Muscle of arm (tissue), 12 donors: ENCODE data around the gene TNIK. TPM values are rescaled to one million over a fixed set of nuclear protein-coding genes. Genes with fewer than 3 reads are reported as not detected.
"Not testable (repeated sequence)": the region's sequence is repeated elsewhere in the genome, so short reads cannot be mapped to it uniquely, and the experiment has no call there.

Experiments
- DNase-seq: peaks from one replicate; pipeline ENCODE4 v3.0.0-alpha.2; 2013
- polyA plus RNA-seq, 12 donors: library from polyadenylated mRNA; unstranded; fragments of 120-200 nt; gene quantifications; one replicate each; pipeline ENCODE4 v1.2.1, GENCODE V29; 2013; ENCODE audit not compliant: insufficient read length in 12 of 12

Gene TNIK
- polyA plus RNA-seq, 12 donors, result 24.3 to 57.4 (median 42.7) TPM; not detected in 1

DNA sequence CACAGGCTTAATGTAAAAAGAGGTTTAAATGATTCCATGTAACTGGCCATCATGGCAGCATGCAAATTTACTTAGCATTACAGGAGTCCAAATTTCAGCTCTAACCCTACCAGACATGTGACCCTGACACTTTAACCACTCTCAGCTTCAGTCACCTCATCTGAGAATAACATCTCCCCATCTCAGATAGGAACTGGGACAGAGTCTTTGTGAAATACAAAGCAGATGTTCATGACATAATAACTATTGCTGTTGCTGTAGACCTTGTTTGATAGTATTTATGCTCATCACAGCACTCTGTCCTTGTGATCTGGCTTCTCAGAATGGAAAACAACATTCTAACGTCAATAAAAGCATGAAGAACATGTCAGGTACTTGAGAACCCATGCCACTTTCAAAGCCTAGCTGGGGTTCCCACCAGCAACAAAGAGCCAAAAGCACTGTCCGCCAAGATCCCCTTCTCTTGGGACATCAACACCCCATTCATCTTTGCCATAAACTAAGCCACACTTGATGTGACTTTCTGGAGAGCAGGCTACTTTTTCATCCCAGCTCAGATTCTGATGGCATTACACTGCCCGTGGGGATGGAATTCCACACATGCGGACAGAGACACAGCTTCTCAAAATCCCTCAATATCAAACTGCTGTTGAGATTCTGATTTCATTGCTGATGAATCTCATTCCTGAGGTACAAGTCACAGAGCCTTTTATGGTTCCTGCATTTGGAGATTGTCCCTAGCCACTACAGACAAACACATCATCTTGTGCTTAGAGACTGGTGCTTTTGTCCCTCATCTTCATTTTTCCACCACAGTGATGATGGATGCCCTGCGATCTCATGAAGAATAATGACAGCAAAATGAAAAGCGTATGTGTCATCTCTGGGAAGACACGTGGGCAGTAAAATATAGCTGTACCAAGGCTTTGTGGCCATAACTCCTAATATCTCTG, 202.7 kb downstream of the TNIK start:
- DNase-seq, result no peak

DNA sequence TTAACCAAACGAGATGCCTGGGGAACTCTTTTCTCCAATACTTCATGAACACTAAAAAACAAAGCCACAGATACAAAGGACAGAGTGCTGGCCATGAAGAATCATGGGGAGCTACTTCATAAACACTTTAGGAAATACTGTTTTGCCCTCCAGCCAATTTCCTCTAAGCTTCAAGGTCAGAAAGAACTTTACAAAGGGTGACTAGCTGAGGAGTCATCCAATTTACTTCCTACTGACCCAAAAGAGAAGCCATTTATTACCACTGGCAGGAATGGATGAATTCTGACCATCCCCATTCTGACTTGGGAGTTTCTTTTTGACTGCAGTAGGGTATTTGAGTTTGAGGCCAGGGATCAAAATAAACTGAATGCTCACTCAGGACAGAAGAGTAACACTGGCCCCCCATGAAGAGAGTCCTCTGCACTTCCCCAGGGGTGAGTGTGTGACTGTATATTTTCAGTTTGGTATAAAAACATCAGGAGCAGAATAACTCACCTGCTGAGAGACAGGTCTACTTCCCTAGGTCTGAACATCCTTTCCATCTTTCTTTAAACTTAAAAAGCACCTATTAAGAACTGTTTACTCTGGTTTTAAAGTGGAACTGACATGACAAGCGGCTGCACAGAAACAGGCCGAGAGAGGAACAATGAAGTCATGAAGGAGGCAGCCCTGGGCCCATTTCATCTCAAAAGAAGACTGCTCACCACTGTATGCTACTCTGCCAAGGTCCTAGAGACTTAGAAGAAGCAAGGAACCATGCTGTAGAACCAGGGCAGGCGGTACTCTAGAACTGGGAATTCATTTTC, 203.6 kb downstream of the TNIK start:
- no peak for DNase-seq

DNA sequence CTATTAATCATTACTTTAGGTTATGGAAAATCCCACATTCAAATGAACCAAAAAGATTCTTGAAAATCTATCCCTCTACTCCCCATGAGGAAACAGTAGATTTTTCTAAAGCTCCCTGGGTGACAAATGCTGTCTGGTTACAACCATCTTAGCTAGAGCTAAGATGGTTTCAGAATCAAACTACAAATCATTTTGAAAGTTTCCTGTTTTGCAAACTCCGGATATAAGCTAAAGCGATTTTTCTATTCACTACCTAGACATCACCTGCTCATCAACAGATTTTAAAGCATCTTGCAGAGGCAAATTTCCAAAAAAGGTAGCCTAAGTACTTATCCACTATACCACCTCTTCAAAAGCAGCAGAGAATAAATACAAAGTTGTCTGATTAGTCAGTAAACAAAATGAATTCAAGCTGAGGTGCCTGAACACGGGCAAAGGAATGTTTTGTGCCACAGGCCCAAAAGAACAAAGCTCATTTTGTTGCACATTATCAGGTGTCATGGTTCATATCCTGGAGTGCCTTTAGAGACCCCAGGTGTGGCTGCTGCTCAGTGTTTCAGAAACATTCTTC, 204.9 kb downstream of the TNIK start:
- DNase-seq, result no peak

DNA sequence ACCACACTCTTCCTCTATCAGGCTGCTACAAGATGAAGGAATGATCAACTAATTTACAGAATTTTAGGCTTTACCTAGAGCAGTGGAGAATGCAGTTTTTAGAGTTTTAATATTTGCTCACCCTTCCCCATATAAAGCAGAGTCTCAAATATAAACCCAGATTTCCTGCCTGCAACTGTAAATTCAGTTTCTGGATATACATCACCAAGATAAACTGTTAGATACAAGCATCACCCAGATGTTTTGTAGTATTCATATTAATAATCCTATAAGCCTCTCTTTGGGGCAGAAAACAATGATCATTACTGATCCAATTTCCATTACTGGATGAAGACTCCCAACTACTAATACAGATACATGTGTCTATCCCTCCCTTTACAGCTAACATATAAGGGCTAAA, 205.9 kb downstream of the TNIK start:
- DNase-seq, result no peak

DNA sequence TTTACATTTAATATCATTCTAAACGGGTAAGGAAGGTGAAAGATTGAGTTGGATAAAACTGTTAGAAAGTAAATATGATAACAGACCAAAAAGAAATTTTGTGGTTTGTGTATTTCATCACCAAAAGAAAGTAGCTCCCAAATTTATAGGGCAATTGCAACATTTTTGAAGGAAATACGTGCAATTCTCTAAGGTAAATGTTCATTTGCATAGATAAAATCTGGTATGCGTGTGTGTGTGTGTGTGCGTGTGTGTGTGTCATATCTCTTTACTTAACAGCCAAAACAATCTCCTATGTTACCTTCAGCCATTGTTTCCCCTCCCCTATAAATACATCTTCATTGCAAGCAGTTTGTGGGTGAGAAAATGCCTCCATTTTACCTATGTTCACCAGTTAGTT, 208.4 kb downstream of the TNIK start:
- DNase-seq, result no peak

DNA sequence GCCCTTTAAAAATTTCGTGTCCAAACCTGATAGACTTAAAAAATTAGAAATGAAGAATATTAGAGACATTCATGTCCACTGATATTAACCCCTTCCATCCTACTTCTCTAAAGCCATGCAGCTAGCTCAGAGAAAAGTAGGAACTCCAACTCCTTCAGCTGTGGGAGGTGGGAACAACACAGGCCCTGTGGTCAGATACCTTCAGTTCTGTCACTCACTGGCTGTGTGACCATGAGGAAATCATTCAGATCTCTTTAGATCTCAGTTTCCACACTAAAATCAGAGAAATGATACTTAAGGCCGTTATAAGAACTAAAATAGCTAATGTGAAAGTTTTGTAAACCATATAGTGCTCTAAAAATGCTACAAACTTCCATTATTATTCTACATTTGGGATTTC, 209.8 kb downstream of the TNIK start:
- DNase-seq, result no peak

DNA sequence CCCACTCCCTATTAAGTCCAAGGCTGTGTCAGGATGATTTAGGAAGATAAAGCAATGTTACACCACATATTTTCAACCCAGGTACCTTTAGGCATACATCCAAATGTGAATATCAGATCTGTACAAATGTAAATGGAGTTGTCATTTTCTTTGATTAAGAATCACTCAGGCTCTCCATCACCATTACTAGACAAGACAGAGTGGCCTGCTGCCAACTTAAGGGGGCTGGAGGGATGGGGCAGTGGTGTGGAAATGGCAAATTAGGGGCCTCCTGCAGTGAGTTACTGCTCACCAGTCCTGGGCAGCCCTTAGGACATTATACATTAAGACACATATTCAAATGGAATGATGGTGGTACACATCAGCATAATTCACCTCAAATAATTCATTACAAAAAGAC, 211.0 kb downstream of the TNIK start:
- no peak for DNase-seq

DNA sequence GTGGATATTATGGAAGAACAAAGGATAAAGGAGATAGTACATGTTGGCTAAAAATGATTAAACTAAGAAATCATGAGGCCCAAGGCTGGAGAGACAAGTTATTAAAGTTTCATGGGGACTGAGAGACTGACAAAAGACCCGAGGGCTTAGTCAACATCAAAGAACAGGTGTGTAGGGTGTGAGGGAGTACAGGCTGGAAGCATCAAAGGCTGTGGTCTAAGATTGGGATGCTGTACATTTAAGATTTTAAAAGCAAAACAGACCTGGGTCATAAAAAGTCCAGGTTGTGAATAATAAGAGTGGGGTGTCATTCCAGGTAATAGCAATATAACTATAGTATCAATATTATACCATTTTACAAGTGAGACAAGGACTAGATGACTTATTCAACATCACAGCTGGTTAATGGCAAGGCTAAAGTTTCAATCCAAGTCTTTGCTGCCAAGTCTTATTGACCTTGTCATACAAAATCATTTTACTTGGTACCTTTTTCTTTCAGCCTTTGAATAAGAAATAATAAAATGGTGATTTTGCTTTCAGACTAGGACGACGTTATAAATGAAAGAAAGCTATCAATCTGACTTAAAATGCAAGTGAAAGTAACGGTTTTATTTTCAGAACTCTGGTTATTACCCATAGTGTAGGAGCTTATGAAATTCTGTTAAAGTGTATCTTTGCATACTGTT, 211.6 kb downstream of the TNIK start:
- no peak for DNase-seq

DNA sequence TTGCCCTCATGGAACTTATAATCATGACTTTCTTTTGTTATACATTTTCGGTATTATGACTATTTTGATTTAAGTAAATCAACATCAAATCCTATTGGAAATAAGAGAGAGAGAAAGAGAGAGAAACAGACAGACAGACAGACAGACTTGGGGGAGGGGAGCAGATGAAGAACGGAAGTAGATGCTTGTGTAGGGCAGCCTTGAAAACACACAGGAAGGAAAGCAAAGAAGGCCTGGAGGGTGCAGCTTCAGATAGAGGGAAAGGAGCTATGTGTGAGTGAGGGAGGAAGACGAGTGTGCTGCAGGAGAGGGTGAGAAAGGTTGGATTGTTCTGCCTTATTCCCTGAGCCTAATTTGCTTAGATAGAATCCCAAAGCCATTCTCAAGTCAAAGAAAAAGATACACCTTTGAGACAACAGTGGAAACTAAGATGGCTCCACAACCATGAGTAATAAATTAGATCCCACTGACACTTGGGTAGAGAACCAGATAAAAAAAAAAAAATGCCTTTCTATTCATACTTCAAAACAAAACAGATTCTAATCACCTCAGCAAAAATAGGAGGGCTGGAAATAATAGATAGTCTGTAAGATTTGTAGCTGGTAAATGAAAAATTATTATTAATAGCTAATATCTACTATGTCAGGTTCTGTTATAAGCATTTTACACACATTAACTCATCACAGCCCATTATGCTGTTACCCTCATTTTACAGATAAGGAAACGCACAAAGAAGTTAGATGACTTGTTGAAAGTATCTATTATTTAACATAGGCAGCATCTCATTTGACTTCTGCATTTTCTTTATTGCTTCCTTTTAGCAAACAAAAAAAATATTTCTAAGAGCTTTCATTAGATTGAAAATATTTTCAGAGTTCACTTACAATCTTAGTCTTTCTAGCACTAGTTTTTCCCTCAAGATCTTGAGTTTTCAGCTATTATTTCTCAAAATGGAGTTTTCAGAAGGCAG, 214.1 kb downstream of the TNIK start:
- no peak for DNase-seq

DNA sequence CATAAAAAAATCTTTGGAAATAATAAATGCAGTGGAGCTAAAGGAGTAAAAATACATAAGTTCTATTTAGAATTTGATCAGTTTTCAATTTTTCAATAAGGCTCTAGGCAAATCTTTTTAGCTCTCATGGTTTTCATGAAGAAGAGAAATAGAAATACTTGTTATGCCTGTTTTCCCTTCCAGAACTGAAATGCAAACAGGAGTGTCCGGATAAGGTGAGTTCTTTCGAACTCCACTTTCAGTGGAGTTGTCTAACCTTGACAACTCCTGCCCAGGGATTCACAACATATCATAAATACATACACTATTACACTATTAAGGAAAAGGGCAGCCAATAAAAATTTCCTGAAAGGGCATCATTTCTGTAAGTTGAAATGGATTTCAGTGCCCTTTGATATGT, 217.3 kb downstream of the TNIK start:
- DNase-seq, result no peak

DNA sequence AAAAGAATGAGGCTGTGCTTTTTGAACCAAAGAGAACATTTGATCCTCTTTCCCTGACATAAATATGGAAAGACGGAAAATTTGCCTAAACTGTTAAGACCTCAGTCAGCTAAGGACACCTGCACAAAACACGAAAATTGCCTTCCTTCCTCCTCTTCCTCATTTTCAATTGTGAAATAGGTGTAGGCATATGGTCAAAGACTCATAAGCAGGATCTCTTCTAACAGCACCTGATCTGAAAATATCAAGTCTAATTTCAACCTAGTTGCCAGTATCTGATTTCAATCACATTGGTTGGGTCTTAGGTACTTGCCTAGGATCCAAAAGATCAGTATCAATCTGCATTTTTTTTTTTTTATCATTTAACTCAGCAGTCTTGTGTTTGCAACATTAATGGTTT, 218.0 kb downstream of the TNIK start:
- no peak for DNase-seq

DNA sequence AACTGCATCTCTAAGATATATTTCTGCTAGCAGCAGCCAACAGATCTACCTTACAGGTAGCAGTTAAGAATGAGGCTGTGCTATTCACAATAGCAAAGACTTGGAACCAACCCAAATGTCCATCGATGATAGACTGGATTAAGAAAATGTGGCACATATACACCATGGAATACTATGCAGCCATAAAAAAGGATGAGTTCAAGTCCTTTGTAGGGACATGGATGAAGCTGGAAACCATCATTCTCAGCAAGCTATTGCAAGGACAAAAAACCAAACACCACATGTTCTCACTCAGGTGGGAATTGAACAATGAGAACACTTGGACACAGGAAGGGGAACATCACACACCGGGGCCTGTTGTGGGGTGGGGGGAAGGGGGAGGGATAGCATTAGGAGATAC, 218.6 kb downstream of the TNIK start:
- DNase-seq, result not testable (repeated sequence)

DNA sequence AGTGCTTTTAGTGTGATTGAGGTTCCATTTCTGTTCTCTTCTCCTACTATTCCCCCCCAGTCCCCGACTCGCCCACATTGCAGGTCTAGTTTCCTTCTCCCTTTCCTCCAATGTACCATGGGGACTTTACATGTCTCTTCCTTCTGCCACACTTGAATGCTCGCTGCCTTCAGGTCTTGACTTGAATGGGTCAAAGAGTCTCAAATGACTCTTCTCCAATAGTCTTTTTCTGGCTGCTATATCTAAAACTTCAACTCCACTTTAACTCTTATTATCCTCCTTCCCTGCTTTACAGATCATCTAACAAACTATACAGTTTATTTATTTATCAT, 219.7 kb downstream of the TNIK start:
- DNase-seq, result no peak

DNA sequence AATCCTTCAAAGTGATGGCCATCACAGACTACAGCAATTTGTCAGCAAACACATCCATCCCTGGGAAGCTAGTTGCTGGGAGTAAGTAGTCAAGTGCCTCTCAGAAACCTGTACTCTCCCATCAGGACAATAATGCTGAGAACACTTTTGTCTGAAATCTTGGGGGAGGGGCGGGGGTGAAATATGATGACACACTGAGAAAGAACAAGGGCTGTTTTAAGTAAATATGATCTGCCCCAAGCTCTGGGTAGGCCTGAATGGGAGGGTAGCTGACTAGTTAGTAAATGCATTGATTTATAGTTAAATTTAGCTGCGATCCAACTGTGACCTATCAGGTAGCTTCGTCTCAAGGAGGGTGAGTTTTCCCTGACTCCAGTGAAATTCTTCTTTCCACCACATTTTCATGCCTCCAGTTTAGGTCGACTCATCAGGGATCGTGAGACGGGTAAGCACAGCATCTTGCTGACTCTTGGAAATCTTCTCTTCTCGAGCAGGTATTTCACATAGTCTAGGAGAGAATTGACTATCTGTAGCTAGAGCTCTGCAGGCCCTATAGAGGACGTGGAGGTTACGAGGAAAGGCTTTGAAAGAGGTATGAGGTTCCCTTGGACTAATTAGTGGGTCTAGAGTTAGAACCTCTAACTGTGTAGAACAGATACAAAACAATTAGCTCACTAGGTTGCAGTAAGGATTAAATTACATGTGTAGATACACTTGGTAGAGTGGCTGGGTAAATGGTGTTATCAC, 220.3 kb downstream of the TNIK start:
- no peak for DNase-seq

DNA sequence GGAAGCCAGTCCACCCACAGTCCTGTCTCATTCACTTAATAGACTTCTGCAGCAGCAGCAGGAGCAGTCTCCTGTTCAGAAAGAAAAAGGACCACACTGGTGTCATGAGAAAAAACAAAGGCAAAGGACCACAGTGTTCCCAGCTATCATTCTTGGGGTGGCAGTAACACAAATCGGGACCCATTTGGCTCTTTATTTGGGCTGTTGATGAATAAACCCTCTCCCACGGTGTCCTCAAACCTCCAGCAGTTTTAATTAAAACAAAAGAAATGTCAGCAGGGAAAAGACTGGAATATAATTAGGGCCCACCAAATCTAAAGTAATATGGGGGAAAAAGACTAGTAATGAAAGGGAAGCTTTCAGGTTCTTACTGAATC, 223.2 kb downstream of the TNIK start:
- no peak for DNase-seq

DNA sequence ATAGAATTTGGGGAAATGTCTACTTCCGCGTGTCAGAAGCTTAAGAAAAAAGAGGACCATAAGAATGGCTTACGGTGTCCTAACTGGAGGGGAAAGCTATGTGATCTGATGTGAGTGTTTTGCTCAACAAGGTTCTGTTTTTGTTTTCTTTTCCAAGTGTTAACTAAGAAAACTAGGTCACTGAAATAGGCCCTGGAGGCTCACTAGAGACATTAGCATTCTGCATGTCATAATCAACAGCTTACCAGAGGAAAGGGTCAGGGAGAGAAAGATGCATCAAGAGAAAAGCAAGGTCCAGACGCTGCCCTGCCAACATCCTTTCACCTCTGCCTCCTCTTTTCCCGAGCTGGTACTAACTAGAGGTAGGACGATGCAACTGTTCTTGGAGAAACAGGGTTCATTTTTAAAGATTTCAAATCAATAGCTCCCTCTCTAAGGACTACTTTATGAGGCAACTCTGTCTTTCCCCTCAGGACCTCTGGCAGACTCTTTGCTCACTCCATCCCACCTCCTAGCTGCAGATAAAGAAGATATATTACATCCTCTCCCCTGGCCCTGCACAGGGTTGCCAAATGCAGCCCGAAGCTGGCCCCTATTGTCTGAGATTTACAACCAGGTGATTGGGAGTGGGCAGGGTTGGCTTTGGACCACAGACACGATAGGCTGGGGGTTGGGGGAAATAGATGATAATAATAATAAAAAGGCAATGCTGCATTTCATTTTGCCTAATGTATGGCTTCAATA, 223.8 kb downstream of the TNIK start:
- DNase-seq, result no peak

DNA sequence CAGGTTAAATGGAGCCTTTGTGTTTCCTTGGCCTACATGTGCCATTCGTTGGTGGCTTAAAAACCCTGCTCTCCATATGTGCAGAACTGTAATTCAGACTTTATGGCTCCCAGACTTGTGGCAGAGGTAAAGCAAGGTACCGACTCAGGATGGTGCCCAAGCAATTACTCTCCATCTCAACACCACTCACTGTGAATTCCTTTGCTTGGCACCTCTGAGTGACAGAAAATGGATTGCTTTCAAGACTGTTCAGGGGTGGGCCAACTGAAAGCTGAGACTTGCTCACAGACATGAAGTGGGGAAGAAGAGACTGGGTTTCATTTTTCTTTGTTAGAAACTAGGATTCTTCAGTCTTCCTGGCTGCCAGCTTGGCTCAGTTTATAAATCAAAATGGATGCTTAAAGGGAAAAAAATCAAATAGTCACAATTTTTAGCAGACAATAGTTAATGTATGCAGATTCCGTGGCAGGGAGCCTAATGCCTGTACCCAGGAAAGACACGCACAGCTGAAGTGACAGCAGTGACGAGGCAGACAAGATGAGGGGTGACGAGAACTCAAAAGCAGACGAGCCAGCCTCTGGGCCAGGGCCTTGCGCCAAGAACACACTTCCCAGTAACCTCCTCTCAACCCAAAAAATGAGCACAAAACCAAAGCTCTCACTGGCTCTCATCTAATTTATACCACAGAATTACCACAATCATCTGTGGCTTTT, 225.8 kb downstream of the TNIK start:
- no peak for DNase-seq

DNA sequence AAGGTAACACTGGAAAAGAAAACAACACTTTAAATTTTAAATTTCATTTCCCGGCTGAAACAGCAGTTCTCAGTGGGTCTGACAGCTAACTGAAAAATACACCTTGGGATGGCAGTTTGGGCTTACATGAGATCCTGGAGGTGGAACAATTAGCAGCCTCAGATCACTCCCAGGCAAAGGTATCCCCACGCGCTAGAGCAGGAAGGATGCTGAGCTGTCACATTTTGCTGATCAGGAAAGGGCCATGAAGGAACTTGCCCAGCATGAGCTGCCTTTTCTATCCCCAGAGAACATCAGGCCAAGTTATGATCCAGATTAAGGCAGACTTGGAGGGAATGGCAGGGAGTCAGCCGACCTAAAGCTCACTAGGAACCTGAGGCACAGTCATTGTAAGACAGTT, 228.8 kb downstream of the TNIK start:
- DNase-seq, result no peak

DNA sequence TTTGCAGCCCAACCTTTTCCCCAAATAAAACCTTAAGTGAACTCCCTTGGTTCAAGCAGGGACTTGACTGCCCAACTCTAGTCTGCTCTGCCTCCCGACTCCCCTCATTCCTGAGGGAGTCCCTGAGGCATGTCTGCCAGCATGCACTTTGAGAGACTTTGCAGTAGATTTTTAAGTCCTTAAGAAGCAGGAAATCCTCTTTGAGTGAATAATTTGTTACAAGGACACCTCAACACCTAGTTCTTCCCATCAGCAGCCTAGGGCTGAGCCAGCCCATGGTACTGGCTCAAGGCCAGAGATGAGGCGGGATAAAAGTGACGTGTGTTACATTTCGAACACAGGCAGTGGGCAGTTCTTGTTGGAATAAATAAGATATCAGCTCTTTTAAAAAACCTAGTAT, 229.3 kb downstream of the TNIK start:
- no peak for DNase-seq
